Measurements from ENCODE around the gene TGFBR3.

The TGFBR3 gene

GRCh38 chr1:91798241-91798648, 87.7 kb downstream of the TGFBR3 start:
- DNase-seq, result no peak

GRCh38 chr1:91797164-91797563, 88.8 kb downstream of the TGFBR3 start:
- no peak for DNase-seq

- no peak for DNase-seq
These were observed 89.6 kb downstream of the TGFBR3 start for GRCh38 chr1:91796390-91796654.

GRCh38 chr1:91795591-91796389, 90.2 kb downstream of the TGFBR3 start:
- DNase-seq, result no peak

- no peak for DNase-seq
These were observed 92.1 kb downstream of the TGFBR3 start for GRCh38 chr1:91793877-91794276.

- no peak for DNase-seq
These were observed 92.8 kb downstream of the TGFBR3 start for GRCh38 chr1:91793189-91793588.

GRCh38 chr1:91792489-91793071, 93.4 kb downstream of the TGFBR3 start:
- no peak for DNase-seq

GRCh38 chr1:91791691-91792488, 94.1 kb downstream of the TGFBR3 start:
- DNase-seq, result no peak

GRCh38 chr1:91791103-91791502, 94.8 kb downstream of the TGFBR3 start:
- DNase-seq, result no peak

GRCh38 chr1:91790392-91790791, 95.6 kb downstream of the TGFBR3 start:
- no peak for DNase-seq

- no peak for DNase-seq
These were observed 96.5 kb downstream of the TGFBR3 start for GRCh38 chr1:91789273-91789997.

GRCh38 chr1:91787919-91788318, 98.0 kb downstream of the TGFBR3 start:
- no peak for DNase-seq

GRCh38 chr1:91784616-91785015, 101.3 kb downstream of the TGFBR3 start:
- no peak for DNase-seq

GRCh38 chr1:91784191-91784590, 101.8 kb downstream of the TGFBR3 start:
- no peak for DNase-seq

GRCh38 chr1:91783423-91784170, 102.4 kb downstream of the TGFBR3 start:
- DNase-seq, result no peak

- no peak for DNase-seq
These were observed 103.9 kb downstream of the TGFBR3 start for GRCh38 chr1:91781901-91782622.

GRCh38 chr1:91781371-91781825, 104.6 kb downstream of the TGFBR3 start:
- no peak for DNase-seq

GRCh38 chr1:91779548-91780021, 106.4 kb downstream of the TGFBR3 start:
- DNase-seq, result no peak

GRCh38 chr1:91778964-91779363, 107.0 kb downstream of the TGFBR3 start:
- no peak for DNase-seq

GRCh38 chr1:91777630-91778300, 108.2 kb downstream of the TGFBR3 start:
- DNase-seq, result no peak

- no peak for DNase-seq
These were observed 108.8 kb downstream of the TGFBR3 start for GRCh38 chr1:91777196-91777595.
